Chondrocyte (in vitro differentiated cells): ENCODE measurements around the gene ZFP1. TPM values are rescaled to one million over a fixed set of nuclear protein-coding genes. Genes with fewer than 3 reads are reported as not detected.
"Not testable (repeated sequence)": the region's sequence is repeated elsewhere in the genome, so short reads cannot be mapped to it uniquely, and the experiment has no call there.

Source experiments
- DNase-seq: peaks from one replicate; pipeline ENCODE4 v3.0.0; 2021; ENCODE audit warnings: mixed read lengths, low spot score
- H3K27ac Mint-ChIP-seq: one replicate; pipeline ENCODE4 v1.8.0; 2021; ENCODE audit warnings: mild to moderate bottlenecking, moderate library complexity, mixed read lengths; ENCODE audit not compliant: unreplicated experiment
- H3K27me3 Mint-ChIP-seq: 2 replicates; pipeline ENCODE4 v1.8.0; 2021; ENCODE audit warnings: low read depth, mixed read lengths
- H3K36me3 Mint-ChIP-seq: 2 replicates; pipeline ENCODE4 v1.8.0; 2021; ENCODE audit warnings: low read depth, mixed read lengths
- H3K4me1 Mint-ChIP-seq: 2 replicates; pipeline ENCODE4 v1.8.0; 2021; ENCODE audit warnings: low read depth, mild to moderate bottlenecking, mixed read lengths
- H3K4me3 Mint-ChIP-seq: one replicate; pipeline ENCODE4 v1.8.0; 2021; ENCODE audit warnings: mild to moderate bottlenecking, moderate library complexity, mixed read lengths; ENCODE audit not compliant: unreplicated experiment
- H3K9me3 Mint-ChIP-seq: 2 replicates; pipeline ENCODE4 v1.8.0; 2021; ENCODE audit warnings: low read depth, mixed read lengths
- total RNA-seq: library from RNA; stranded (reverse); gene quantifications from 3 replicates; pipeline ENCODE4 v1.2.1, GENCODE V29; 2021
- TF ChIP-seq, protein P1 (sequence below): fragments of 200-600 bp; sonication (generic); IDR thresholded peaks from 2 replicates; pipeline ENCODE4 v1.5.0; 2021; ENCODE audit warnings: antibody characterized with exemption, mild to moderate bottlenecking, moderate library complexity

Gene ZFP1
- total RNA-seq, 1 donor from 2014 or later, result 15.3 TPM

DNA sequence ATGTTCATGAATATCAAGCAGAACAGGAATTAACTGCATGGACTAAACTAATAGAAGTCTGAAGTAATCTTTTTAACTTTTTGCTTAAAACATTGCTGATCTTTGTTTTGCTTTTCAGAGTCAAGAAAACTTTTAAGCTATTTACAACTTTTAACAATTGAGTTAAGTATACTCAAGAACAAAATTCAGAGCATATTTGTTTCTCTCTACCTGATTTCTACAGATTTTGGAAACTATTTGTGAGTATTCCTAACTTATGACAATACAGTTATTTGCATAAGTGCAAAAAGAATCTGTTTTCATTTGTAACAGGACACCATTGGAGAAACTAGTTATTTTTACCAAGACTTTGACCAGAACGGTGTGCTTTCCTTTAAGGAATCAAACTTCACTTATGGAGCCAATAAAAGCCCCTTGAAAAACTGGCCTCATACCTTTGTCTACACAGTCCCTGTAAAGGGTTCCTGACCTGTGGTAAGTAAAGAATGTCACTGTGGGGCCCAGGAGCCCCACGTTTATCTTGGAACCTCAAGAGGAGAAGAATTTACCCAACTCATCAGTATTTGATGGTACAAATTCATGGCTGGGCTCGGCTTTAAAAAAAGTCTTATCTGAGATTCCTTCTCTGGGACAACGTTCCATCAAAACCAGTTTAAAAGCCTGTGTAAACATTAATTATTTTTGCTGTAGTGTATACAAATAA, 20.5 kb upstream of the ZFP1 start:
- Mint-ChIP-seq H3K27ac (no peak overlapping the region), H3K9me3 (peaks cover 8% of the 10 kb centered on the region), H3K4me1 (no peaks in the 10 kb centered on the region), H3K4me3 (no peak overlapping the region), H3K27me3 (peaks cover 8% of the 10 kb centered on the region), H3K36me3 (peaks cover 2% of the 10 kb centered on the region)
- DNase-seq, result no peak
- TF ChIP-seq, protein P1, sequence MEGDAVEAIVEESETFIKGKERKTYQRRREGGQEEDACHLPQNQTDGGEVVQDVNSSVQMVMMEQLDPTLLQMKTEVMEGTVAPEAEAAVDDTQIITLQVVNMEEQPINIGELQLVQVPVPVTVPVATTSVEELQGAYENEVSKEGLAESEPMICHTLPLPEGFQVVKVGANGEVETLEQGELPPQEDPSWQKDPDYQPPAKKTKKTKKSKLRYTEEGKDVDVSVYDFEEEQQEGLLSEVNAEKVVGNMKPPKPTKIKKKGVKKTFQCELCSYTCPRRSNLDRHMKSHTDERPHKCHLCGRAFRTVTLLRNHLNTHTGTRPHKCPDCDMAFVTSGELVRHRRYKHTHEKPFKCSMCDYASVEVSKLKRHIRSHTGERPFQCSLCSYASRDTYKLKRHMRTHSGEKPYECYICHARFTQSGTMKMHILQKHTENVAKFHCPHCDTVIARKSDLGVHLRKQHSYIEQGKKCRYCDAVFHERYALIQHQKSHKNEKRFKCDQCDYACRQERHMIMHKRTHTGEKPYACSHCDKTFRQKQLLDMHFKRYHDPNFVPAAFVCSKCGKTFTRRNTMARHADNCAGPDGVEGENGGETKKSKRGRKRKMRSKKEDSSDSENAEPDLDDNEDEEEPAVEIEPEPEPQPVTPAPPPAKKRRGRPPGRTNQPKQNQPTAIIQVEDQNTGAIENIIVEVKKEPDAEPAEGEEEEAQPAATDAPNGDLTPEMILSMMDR, result no peak

DNA sequence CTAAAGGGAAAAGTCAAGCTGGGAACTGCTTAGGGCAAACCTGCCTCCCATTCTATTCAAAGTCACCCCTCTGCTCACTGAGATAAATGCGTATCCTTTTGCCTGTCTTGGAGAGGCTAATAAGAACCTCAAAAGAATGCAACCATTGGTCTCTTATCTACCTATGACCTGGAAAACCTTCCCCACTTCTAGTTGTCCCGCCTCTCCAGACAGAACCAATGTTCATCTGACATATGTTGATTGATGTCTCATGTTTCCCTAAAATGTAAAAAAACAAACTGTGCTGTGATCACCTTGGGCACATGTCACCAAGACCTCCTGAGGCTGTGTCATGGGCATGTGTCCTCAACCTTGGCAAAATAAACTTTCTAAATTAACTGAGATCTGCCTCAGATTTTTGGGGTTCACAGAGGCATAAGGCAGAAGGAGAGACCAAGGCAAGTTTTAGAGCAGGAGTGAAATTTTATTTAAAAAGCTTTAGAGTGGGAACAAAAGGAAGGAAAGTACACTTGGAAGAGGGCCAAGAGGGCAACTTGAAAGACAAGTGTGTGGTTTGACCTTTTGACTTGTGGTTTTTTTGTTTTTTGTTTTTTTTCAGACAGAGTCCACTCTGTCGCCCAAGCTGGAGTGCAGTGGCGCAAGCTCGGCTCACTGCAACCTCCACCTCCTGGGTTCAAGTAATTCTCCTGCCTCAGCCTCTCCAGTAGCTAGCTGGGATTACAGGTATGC, 18.7 kb upstream of the ZFP1 start:
- not testable (repeated sequence) for H3K27me3 Mint-ChIP-seq, H3K27ac Mint-ChIP-seq, H3K4me3 Mint-ChIP-seq, H3K36me3 Mint-ChIP-seq, DNase-seq, H3K4me1 Mint-ChIP-seq, H3K9me3 Mint-ChIP-seq

DNA sequence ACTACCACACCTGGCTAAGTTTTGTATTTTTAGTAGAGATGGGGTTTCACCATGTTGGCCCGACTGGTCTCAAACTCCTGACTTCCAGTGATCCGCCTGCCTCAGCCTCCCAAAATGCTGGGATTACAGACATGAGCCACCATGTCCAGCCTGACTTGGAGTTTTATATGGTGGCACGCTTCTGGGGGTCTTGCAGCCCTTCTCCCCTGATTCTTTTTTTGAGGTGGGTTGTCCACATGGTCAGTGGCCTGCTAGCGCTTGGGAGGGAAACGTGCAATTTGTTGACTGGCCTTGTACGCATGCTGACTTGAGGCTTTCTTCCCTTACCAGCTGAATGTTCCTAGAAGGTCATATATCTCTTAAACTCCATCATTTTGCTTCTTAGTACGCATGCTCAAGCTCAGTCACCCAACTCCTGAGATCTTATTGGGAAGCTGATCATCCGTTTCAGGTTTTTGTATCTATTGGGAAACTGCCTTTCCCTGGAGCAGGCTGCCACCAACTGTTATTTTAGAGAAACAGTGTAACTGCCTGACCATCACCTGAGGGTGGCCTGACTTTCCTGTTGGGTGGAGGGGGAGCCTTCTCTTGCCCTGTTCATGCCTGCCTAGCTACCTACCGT, 18.1 kb upstream of the ZFP1 start:
- Mint-ChIP-seq H3K4me1 (no peaks in the 10 kb centered on the region), H3K9me3 (peaks cover 8% of the 10 kb centered on the region), H3K27ac (no peak overlapping the region), H3K36me3 (peaks cover 2% of the 10 kb centered on the region), H3K4me3 (no peak overlapping the region), H3K27me3 (peaks cover 8% of the 10 kb centered on the region)
- TF ChIP-seq, protein P1, result peak; percentile 43
- DNase-seq, result no peak

DNA sequence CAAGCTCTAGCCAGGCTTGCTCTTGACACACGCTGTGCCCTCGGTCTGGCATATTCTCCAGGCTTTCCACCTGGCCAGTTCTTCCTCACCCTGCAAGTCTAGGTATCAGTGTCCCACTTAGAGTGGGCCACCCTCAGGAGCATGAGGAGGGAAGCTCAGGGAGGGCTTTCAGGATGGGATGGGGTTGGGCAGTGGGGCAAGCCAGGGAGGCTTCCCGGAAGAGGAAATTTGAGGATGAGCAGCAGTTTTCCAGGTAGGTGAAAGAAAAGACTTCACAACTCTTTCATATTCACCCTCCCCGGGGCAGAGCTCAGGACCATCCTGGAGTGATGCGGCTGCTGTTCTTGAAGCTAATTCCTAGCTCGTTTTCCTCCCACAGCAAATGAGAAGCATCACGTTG, 17.2 kb upstream of the ZFP1 start:
- TF ChIP-seq, protein P1, result no peak
- H3K4me1 Mint-ChIP-seq, result no peaks in the 10 kb centered on the region
- peaks cover 8% of the 10 kb centered on the region for H3K9me3 Mint-ChIP-seq
- DNase-seq, result no peak
- peaks cover 2% of the 10 kb centered on the region for H3K36me3 Mint-ChIP-seq
- peaks cover 8% of the 10 kb centered on the region for H3K27me3 Mint-ChIP-seq
- H3K4me3 Mint-ChIP-seq, result no peak overlapping the region
- H3K27ac Mint-ChIP-seq, result no peak overlapping the region

DNA sequence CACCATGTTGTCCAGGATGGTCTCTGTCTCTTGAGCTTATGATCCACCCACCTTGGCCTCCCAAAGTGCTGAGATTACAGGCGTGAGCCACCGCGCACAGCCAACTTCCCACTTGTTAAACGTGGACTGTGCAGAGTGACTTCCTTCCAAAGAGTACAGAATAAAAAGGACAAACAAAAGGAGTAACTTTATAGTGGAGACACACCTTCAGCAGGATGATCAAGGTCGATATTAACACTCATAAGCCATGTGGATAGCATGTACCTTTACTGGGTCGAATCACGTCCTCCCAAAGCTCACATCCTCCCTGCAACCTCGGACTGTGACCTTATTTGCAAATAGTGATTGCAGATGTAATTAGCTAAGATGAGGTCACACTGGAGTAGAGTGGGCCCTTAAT, 10.1 kb upstream of the ZFP1 start:
- DNase-seq, result no peak
- TF ChIP-seq, protein P1, result no peak
- peaks cover 8% of the 10 kb centered on the region for H3K4me1 Mint-ChIP-seq
- no peak overlapping the region for H3K4me3 Mint-ChIP-seq
- no peaks in the 10 kb centered on the region for H3K36me3 Mint-ChIP-seq
- no peak overlapping the region for H3K27ac Mint-ChIP-seq
- no peaks in the 10 kb centered on the region for H3K27me3 Mint-ChIP-seq
- no peaks in the 10 kb centered on the region for H3K9me3 Mint-ChIP-seq
